DND-41 (cell line): Measurements from ENCODE around the gene C5.

Experiments used
- ATAC-seq: fragments of 200-7000 bp; cut with Tn5 transposase; 3 replicates; pipeline ENCODE4 v1.9.1; 2021; ENCODE audit warnings: low read depth; ENCODE audit not compliant: insufficient read depth
- DNase-seq: peaks from one replicate; pipeline ENCODE4 v3.0.0-alpha.2; 2020
- H2AFZ ChIP-seq: 2 replicates; pipeline ENCODE4 v1.6.0; 2012; ENCODE audit warnings: low read depth, low read length
- H3K27ac ChIP-seq: 2 replicates; pipeline ENCODE4 v1.5.1; 2012; ENCODE audit warnings: low read length, inconsistent platforms
- H3K27me3 ChIP-seq: fragments of 200-600 bp; sonication (generic); 2 replicates; pipeline ENCODE4 v1.6.0; 2012; ENCODE audit warnings: low read length, mild to moderate bottlenecking, inconsistent platforms; ENCODE audit not compliant: insufficient read depth, poor library complexity
- H3K36me3 ChIP-seq: 2 replicates; pipeline ENCODE4 v1.5.1; 2012; ENCODE audit warnings: low read length, inconsistent platforms; ENCODE audit not compliant: insufficient read depth
- H3K4me1 ChIP-seq: 2 replicates; pipeline ENCODE4 v1.5.1; 2012; ENCODE audit warnings: mild to moderate bottlenecking, low read length; ENCODE audit not compliant: insufficient read depth
- H3K4me2 ChIP-seq: 2 replicates; pipeline ENCODE4 v1.6.0; 2012; ENCODE audit warnings: mild to moderate bottlenecking, moderate library complexity, low read length, inconsistent platforms; ENCODE audit not compliant: insufficient read depth
- H3K4me3 ChIP-seq, 2 experiments: fragments of 200-600 bp in 1 of 2; shearing (Covaris generic) in 1 of 2; 2 replicates each; pipeline ENCODE4 v1.5.1; 2012 to 2016; ENCODE audit warnings: inconsistent platforms in 2 of 2, low read length in 2 of 2, mild to moderate bottlenecking in 2 of 2, low read depth in 1 of 2, moderate library complexity in 1 of 2
- H3K79me2 ChIP-seq: 2 replicates; pipeline ENCODE4 v1.6.0; 2012; ENCODE audit warnings: low read length, inconsistent platforms; ENCODE audit not compliant: insufficient read depth
- H3K9ac ChIP-seq: 2 replicates; pipeline ENCODE4 v1.6.0; 2012; ENCODE audit warnings: low read depth, mild to moderate bottlenecking, inconsistent platforms, low read length, moderate library complexity
- H3K9me3 ChIP-seq: 2 replicates; pipeline ENCODE4 v1.5.1; 2012; ENCODE audit warnings: low read length, moderate library complexity, mild to moderate bottlenecking, inconsistent platforms; ENCODE audit not compliant: insufficient read depth, severe bottlenecking
- H4K20me1 ChIP-seq: 2 replicates; pipeline ENCODE4 v1.6.0; 2012; ENCODE audit warnings: low read length; ENCODE audit not compliant: insufficient read depth
- EZH2 ChIP-seq: IDR thresholded peaks from 3 replicates; pipeline ENCODE4 v1.6.1; 2012; ENCODE audit warnings: borderline replicate concordance, low read depth, mild to moderate bottlenecking, moderate library complexity, low read length, inconsistent platforms; ENCODE audit not compliant: severe bottlenecking
- TF ChIP-seq, protein P1 (sequence below): IDR thresholded peaks from 2 replicates; pipeline ENCODE4 v1.5.1; 2012; ENCODE audit warnings: borderline replicate concordance, low read length, moderate library complexity, mild to moderate bottlenecking; ENCODE audit not compliant: poor library complexity, severe bottlenecking; ENCODE audit errors: extremely low read depth

The C5 gene

DNA sequence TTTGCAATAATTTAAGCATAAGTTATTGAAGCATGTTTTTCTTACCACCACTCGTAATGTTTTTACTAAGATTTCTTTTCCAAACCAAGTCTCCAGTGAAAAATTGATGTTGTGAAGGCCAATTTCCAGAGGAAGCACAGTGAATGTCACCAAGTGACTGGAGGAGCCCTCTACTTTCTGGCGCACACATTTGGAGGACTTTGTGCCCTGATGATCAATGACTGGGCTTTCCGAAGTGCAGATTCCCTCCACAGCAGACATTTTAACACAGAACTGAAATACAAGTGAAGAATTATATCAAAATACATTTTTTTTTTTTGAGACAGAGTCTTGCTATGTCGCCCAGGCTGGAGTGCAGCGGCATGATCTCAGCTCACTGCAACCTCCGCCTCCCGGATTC, 52.6 kb downstream of the C5 start:
- DNase-seq (no peak), ATAC-seq (no peak)
- no peaks in the 10 kb centered on the region for H4K20me1 ChIP-seq
- no peaks in the 10 kb centered on the region for H3K4me1 ChIP-seq
- H3K79me2 ChIP-seq = no peaks in the 10 kb centered on the region
- no peaks in the 10 kb centered on the region for H3K9me3 ChIP-seq
- no peaks in the 10 kb centered on the region for H3K36me3 ChIP-seq
- no peak overlapping the region for H3K9ac ChIP-seq
- H3K27me3 ChIP-seq = no peaks in the 10 kb centered on the region
- no peak overlapping the region for H2AFZ ChIP-seq
- no peak overlapping the region for H3K4me3 ChIP-seq
- H3K4me2 ChIP-seq = no peak overlapping the region
- H3K27ac ChIP-seq = no peak overlapping the region
- TF ChIP-seq, protein P1, sequence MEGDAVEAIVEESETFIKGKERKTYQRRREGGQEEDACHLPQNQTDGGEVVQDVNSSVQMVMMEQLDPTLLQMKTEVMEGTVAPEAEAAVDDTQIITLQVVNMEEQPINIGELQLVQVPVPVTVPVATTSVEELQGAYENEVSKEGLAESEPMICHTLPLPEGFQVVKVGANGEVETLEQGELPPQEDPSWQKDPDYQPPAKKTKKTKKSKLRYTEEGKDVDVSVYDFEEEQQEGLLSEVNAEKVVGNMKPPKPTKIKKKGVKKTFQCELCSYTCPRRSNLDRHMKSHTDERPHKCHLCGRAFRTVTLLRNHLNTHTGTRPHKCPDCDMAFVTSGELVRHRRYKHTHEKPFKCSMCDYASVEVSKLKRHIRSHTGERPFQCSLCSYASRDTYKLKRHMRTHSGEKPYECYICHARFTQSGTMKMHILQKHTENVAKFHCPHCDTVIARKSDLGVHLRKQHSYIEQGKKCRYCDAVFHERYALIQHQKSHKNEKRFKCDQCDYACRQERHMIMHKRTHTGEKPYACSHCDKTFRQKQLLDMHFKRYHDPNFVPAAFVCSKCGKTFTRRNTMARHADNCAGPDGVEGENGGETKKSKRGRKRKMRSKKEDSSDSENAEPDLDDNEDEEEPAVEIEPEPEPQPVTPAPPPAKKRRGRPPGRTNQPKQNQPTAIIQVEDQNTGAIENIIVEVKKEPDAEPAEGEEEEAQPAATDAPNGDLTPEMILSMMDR = no peak
- no peak for TF ChIP-seq EZH2

DNA sequence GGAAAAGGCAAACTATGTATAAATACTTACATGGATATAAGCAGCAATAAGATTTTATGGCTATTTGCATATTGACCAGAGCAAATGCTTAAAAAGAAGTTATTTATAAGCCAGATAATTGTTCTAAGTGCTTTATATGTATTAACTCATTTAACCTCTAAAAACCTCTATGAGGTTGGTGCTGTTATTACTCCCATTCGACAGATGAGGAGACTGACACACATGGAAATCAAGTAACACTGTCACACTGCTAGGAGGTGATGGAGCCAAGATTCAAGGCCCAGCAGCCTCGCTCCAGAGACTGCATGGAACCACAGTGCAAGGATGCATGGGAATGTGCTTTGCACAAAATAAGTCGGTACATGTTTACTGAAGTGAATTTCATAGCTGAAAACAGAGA, 53.7 kb downstream of the C5 start:
- DNase-seq (no peak), ATAC-seq (no peak)
- no peaks in the 10 kb centered on the region for H4K20me1 ChIP-seq
- no peaks in the 10 kb centered on the region for H3K79me2 ChIP-seq
- no peak overlapping the region for H3K4me2 ChIP-seq
- TF ChIP-seq, protein P1 = no peak
- no peak for TF ChIP-seq EZH2
- H3K4me3 ChIP-seq = no peak overlapping the region
- no peaks in the 10 kb centered on the region for H3K36me3 ChIP-seq
- no peaks in the 10 kb centered on the region for H3K4me1 ChIP-seq
- H3K9ac ChIP-seq = no peak overlapping the region
- no peaks in the 10 kb centered on the region for H3K27me3 ChIP-seq
- no peak overlapping the region for H2AFZ ChIP-seq
- no peak overlapping the region for H3K27ac ChIP-seq
- H3K9me3 ChIP-seq = no peaks in the 10 kb centered on the region

DNA sequence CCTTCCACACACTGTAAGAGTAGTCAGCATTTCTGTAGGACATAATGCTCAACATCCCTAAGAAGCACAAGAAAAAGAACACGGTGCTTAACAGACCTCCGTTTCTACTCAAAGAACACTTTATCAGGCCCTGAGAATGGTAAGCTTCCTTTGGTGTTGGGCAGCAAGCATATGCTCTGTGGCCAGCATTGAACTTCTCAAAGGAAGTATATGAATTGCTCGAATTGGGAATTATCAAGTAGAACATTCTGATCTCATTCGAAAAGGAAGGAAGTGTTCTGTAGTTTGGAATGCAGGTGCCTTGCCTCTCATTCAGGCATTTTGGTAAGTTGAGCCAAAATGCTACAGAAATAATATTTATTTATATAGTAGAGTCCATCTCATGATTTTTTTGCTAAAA, 61.0 kb downstream of the C5 start:
- no peak overlapping the region for H3K4me3 ChIP-seq
- ATAC-seq = no peak

More for the DNA sequence above, 61.0 kb downstream of the C5 start:
- DNase-seq = no peak
- Histone ChIP-seq H3K9me3 (no peaks in the 10 kb centered on the region), H3K27me3 (no peaks in the 10 kb centered on the region), H3K79me2 (no peaks in the 10 kb centered on the region), H3K4me2 (no peak overlapping the region), H3K36me3 (no peaks in the 10 kb centered on the region), H3K9ac (no peak overlapping the region), H3K27ac (no peak overlapping the region), H4K20me1 (no peaks in the 10 kb centered on the region), H2AFZ (no peak overlapping the region), H3K4me1 (no peaks in the 10 kb centered on the region)
- TF ChIP-seq, protein P1 = no peak
- TF ChIP-seq EZH2 = no peak
